GM12875 (cell line): Measurements from ENCODE around the gene RASSF7.

Experiments
- H3K4me3 ChIP-seq: one replicate; pipeline ENCODE4 v1.5.1; 2011; ENCODE audit warnings: low read depth, low read length, control low read depth
- CTCF ChIP-seq: IDR thresholded peaks from 2 replicates; pipeline ENCODE4 v1.5.1; 2011; ENCODE audit warnings: low read depth, mild to moderate bottlenecking, control low read depth, inconsistent platforms, low read length, moderate library complexity, borderline replicate concordance; ENCODE audit not compliant: insufficient read depth

Gene RASSF7

DNA sequence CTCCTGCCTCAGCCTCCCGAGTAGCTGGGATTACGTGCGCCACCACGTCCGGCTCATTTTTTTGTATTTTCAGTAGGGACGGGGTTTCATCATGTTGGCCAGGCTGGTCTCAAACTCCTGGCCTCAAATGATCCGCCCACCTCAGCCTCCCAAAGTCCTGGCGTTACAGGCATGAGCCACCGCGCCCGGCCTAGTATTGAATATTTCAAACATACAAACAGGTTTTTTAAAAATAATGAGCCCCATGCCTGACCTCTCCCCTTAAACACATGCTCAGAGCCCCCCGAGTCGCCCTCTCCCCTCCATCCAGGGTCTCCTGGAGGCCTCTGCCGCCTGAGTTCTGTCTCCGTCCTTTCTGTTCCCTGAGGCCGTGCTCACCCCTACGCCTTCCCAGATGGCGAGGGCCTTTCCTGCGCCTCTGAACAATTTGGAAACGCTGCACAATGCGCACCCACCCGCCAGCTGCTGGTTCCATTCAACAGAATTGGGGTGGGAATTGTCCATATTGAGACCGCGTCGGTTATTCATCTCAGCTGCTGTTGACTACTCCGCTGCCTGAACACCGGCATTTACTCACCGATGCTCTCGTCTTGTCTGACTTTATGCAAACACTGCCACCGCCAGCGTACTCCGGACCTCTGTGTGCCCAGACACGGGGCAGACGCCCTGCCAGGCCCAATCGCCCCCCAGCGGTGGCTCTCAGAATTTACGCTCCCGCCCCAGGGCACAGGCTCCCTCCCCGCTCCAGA lies 40.2 kb upstream of the RASSF7 start:
- no peak for TF ChIP-seq CTCF
- no peak overlapping the region for H3K4me3 ChIP-seq

- H3K4me3 ChIP-seq: no peak overlapping the region
- TF ChIP-seq CTCF: no peak
These were observed 39.5 kb upstream of the RASSF7 start for GRCh38 chr11:521177-521688.

DNA sequence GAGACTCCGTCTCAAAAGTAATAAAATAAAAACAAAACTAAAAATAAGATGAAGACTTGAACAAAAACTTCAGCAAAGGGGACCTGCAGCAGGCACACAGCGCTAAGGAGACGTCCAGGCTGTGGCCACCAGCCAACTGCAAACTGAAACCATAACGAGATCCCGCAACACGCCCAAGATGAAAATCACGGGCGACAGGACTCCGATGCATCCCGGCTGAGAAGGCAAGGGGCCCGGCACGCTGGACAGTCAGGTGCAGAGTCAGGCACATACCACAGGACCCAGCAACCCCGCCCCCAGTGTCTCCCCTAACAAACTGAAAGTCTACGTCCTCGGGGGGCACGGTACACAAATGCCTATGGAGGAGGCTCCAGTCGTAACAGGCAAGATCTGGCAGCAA lies 34.6 kb upstream of the RASSF7 start:
- no peak overlapping the region for H3K4me3 ChIP-seq
- no peak for TF ChIP-seq CTCF

DNA sequence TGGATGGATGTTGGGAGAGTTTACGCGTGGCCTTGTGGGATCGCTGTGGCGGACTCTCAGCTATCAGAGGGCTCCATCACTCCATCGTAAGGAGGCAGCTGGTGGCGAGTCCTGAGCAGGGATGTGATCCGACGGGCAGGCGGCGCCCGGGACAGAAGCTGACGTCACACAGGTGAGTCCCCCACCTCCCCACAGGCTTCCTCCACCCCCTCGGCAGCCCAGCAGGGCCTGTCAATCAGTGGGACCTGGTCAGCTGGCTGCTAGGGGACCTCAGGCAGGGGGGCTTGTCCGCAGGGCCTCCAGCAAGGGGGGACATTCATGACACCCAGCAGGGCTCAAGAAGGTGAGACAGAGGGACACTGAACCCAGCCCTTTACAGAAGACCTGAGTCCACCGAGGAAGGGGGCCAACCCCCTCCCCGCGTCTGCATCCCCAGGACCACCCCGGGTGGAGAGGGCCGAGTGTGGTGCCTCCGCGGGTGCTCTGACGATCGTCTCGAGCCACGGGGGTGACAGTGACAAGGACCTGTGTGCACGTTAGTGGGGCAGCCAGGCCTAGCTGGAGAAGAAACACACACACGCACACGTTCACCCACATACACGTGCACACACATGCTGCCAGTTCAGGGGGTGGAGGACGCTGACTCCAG lies 32.5 kb upstream of the RASSF7 start:
- H3K4me3 ChIP-seq: no peak overlapping the region
- TF ChIP-seq CTCF: no peak

DNA sequence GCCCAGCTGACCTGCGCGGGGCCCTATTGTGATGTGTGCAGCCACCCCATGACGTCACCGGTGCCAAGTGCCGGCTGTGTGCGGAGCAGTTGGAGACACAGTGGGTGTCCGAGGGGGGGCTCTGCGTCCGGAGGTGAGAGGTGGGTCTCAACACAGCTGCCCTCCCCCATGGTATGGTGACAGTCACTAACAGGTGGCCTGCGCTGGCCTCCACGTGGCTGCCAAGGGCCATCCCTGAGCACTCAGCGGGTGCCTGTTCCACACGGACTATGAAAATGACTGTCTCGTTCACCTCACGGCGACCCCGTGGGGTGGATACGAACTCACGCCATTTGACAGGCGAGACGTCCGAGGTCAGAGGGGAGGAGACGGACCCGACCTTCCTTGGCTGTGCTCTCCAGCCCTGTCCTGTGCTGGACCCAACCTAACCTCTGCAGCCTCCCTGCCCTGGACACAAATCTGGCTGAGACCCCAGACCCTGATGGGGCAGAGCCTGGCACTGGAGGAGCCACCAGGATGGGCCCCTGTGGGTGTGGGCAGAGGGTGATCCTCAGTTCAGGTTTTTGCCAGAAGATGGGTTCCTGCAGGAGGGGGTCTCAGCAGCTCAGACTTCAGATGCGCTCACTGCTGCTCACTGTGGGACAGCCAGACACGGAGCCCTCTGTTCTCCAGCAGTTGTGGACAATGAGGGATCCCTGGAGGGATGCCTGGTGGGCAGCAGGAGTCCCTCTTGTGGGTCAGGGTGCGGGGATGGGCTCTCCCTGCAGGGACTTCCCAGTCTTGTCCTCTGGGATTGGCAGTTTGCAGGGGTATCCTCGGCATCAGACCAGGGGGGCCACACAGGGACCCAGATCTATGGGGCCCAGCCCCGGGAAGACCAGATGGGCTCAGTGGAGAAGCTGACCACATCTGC lies 31.7 kb upstream of the RASSF7 start:
- TF ChIP-seq CTCF: no peak
- no peak overlapping the region for H3K4me3 ChIP-seq

GRCh38 chr11:529728-530411 lies 30.9 kb upstream of the RASSF7 start:
- TF ChIP-seq CTCF: no peak
- H3K4me3 ChIP-seq: no peak overlapping the region
